NCI-H2227 (cell line): Measurements from ENCODE around the gene VSNL1.

ENCODE experiments used
- DNase-seq: peaks from one replicate; lab custom pipeline; 2025; ENCODE audit not compliant: unreplicated experiment; lab: John Stamatoyannopoulos, UW

The VSNL1 gene

DNA sequence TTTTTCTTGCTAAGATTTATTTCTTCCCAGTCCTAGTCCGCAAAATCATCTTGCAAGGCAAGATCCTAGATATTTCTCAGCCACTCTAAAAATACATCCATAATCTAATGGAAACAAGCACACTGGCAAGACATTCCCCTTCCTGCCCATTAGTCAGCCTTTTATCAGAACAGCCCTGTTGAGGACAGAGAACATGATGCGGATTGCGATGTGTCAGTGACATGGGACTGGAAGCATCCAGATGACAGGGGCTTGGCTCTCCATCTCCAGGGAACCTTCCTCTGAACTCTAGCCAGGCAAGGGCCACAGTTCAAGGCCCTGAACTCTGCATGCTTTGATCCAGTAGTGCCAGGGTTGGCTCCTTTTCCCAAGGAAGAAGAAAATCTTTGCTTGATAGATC is 70.0 kb downstream of the VSNL1 start:
- DNase-seq: no peak

GRCh38 chr2:17611036-17611435 is 70.5 kb downstream of the VSNL1 start:
- DNase-seq: no peak

DNA sequence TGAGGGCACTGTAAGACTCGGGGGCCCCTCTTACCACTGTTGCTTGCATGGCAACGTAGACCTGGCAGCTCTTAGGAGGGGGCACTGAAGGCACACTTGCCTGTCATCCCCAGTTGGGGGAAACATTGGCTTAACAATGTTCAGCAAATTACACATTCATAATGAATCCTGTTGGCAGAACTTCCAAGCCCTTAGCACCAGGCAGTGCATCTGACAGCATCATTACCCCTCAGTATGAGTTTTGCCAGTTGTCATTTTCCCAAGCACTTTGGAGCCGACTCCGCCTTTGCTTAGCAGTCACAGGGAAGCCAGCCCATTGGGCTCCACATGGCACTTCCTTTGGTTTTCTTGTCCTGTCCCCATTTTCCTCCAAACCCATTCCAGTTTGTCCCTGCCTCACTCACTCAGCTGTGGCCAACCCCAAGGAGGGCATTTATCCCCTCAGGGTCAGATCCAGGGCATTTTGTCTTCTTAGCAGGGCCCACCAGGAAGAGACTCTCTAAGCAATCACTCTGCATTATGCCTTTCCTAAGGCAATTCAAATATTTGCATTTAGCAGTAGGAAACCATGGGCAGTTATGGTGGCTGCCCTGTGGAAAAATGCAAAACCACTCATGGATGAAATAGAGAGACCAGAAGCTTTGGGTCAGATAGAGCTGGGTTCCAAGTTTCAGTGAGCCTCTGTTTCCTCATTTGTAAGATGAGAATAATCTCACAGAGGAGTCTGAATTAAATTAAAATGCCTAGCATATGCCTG is 73.9 kb downstream of the VSNL1 start:
- no peak for DNase-seq

GRCh38 chr2:17615147-17615546 is 74.7 kb downstream of the VSNL1 start:
- no peak for DNase-seq

GRCh38 chr2:17615728-17616351 is 75.3 kb downstream of the VSNL1 start:
- DNase-seq: no peak

DNA sequence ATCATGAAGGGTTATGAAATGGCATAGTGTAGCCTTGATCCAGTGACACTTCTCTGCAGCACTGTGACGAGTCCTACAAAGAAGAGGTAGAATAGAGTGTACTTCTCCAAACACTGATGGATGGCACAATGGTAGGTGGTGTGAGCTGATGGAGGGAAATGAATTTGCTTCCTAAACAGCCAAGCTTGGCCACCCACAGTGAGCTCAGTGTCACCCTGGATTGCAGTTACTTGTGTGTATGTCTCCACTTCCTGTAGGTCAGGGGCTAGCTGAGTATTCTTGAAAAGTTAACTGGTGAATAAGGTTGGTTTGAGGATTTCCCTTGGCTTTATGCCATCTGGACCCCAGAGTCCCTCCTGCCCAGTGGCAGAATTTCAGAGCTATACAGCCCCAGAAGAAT is 75.9 kb downstream of the VSNL1 start:
- no peak for DNase-seq

GRCh38 chr2:17617516-17617915 is 77.0 kb downstream of the VSNL1 start:
- DNase-seq: no peak

DNA sequence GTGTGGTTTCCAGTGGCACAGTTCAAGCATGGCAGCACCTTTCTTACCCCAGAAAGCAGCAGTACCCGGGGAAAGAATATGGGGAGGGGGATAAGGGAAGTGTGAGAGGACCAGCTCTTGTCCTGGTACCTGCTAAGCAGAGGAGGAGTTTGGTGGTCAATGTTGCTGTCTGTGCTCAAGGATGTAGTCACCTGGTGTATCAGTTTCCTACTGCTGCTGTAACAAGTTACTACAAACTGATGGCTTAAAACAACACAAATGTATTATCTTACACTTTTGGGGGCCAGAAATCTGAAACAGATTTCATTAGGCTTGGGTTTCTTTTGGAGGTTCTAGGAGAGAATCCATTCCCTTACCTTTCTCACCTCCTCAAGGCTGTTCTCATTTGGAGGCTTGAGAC is 77.5 kb downstream of the VSNL1 start:
- no peak for DNase-seq

- DNase-seq: peak; percentile 37
Measured at GRCh38 chr2:17620280-17620679, 79.8 kb downstream of the VSNL1 start.

GRCh38 chr2:17620841-17621240 is 80.3 kb downstream of the VSNL1 start:
- no peak for DNase-seq

DNA sequence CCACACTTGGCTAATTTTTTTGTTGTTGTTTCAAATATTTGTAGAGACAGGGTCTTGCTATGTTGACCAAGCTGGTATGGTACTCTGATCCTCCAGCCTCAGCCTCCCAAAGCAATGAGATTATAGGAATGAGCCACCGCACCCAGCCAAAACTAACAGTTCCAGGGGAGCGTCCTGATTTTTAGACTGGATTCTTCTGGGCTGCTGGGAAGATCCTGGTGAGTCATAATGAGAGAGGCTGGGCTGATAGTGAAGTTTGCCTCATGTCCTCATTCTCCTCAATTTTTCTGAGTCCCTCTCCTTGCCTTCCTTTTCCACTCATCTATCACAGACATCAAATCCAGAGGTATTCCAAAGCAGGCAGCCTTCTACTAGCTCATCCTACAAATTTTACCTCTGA is 81.3 kb downstream of the VSNL1 start:
- no peak for DNase-seq

- no peak for DNase-seq
Measured at GRCh38 chr2:17625446-17625845, 85.0 kb downstream of the VSNL1 start.

GRCh38 chr2:17626986-17627385 is 86.5 kb downstream of the VSNL1 start:
- no peak for DNase-seq

DNA sequence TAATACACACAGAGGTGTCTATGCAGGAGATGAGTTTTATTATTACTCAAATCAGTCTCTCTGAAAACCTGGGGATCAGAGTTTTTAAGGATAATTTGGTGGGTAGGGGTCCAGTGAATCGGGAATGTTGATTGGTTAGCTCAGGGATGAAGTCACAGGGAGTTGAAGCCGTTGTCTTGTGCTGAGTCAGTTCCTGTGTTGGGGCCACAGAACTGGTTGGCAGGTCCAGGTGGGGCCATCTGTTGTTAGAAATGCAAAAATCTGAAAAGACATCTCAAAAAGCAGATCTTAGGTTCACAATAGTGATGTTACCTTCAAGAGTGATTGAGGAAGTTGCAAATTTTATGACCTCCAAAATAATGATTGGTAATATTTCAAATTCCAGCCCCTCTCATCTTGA is 86.9 kb downstream of the VSNL1 start:
- DNase-seq: no peak

- DNase-seq: no peak
Measured at GRCh38 chr2:17628349-17629261, 88.1 kb downstream of the VSNL1 start.

DNA sequence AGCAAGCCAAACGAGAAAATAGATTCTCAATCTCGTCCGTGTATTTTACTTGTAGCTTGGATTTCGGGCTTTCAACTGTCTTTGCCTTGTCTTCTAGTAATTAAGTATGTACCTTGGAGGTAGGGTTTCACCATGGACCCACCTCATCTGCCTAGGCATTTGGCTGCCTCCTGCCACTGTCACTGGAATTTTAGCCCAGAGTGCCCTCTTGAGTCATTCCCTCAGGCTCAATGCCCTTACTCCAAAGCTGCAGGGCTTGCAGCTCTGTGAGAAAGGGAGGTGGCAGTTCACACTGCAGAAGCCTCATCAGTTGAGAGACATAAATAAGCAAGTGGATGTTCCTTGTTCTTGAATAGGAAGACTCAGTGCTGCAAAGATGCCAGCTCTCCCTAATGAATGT is 89.6 kb downstream of the VSNL1 start:
- DNase-seq: no peak

GRCh38 chr2:17634997-17635396 is 94.5 kb downstream of the VSNL1 start:
- no peak for DNase-seq

DNA sequence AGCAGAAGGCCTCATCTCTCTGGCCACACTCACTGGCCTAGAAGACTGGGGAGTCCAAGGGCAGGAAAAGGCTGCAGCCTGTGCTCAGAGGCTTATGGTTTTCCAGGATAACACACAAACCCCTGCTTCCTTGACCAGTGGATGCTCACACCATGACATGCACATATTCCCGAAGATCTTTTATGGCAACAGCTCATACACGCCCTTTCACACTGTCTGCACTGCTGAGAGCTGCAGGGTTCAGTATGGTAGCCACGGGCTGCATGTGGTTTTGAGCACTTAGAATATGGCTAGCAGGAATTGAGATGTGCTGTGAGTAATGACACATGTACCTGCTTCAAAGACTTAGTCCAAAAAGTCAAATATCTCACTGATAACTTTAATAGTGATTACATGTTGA is 95.8 kb downstream of the VSNL1 start:
- DNase-seq: no peak

- no peak for DNase-seq
Measured at GRCh38 chr2:17637131-17637906, 96.8 kb downstream of the VSNL1 start.

- no peak for DNase-seq
Measured at GRCh38 chr2:17638196-17638743, 97.8 kb downstream of the VSNL1 start.

GRCh38 chr2:17640406-17640805 is 99.9 kb downstream of the VSNL1 start:
- DNase-seq: no peak
